K562 (cell line): ENCODE results near the gene CTIF. TPM values are rescaled to one million over a fixed set of nuclear protein-coding genes. Genes with fewer than 3 reads are reported as not detected.
A peak's percentile ranks its signal among the peaks of the same experiment; 100 is the strongest.

Experiments used
- COPS2 ChIP-seq: fragments of 450-650 bp; conservative IDR thresholded peaks from 2 replicates; pipeline ENCODE4 v1.6.1; 2016; ENCODE audit warnings: mild to moderate bottlenecking, moderate library complexity
- HMG20A ChIP-seq: fragments of 450-650 bp; formaldehyde crosslinking; conservative IDR thresholded peaks from 2 replicates; pipeline ENCODE4 v1.4.0; 2020; ENCODE audit warnings: mild to moderate bottlenecking, mixed read lengths
- KAT7 ChIP-seq: sonication (generic); formaldehyde crosslinking; IDR thresholded peaks from 2 replicates; pipeline ENCODE4 v1.8.0; 2022; ENCODE audit warnings: missing genetic modification reagents, mild to moderate bottlenecking, borderline replicate concordance
- MEIS2 ChIP-seq: fragments of 450-650 bp; IDR thresholded peaks from 2 replicates; pipeline ENCODE4 v1.6.1; 2014; ENCODE audit warnings: mild to moderate bottlenecking; ENCODE audit not compliant: partially characterized antibody
- NCOR1 ChIP-seq: fragments of 450-650 bp; IDR thresholded peaks from 2 replicates; pipeline ENCODE4 v1.6.1; 2016; ENCODE audit warnings: mild to moderate bottlenecking, moderate library complexity
- PTRF ChIP-seq: fragments of 450-650 bp; IDR thresholded peaks from 2 replicates; pipeline ENCODE4 v1.6.1; 2016; ENCODE audit warnings: mild to moderate bottlenecking, missing genetic modification characterization, missing compliant biosample characterization
- RBM17 ChIP-seq: fragments of 200-400 bp; formaldehyde crosslinking; IDR thresholded peaks from 2 replicates; pipeline ENCODE4 v1.6.1; 2017; ENCODE audit warnings: low read depth, mild to moderate bottlenecking, low read length, borderline replicate concordance
- RBM25 ChIP-seq: fragments of 200-400 bp; formaldehyde crosslinking; IDR thresholded peaks from 2 replicates; pipeline ENCODE4 v1.6.1; 2018; ENCODE audit warnings: low read length, low read depth, moderate library complexity; ENCODE audit not compliant: severe bottlenecking
- TBL1XR1 ChIP-seq, 2 experiments: IDR thresholded peaks; 2 replicates each; pipeline ENCODE4 v1.6.1; 2012; ENCODE audit warnings: improper control_type of control experiment in 2 of 2, low read length in 2 of 2, mild to moderate bottlenecking in 1 of 2
- TRIM24 ChIP-seq, 2 experiments: fragments of 450-650 bp; IDR thresholded peaks; 2 replicates each; pipeline ENCODE4 v1.6.1; 2016
- ZNF197 ChIP-seq: fragments of 200-800 bp; sonication (Bioruptor generic); IDR thresholded peaks from 2 replicates; pipeline ENCODE4 v1.6.1; 2016; ENCODE audit warnings: low read depth, missing genetic modification characterization, missing compliant biosample characterization
- ZNF644 ChIP-seq: fragments of 200-800 bp; sonication (Bioruptor generic); IDR thresholded peaks from 2 replicates; pipeline ENCODE4 v1.6.1; 2016; ENCODE audit warnings: low read depth, missing genetic modification characterization, missing compliant biosample characterization
- ZNF699 ChIP-seq: fragments of 250-450 bp; sonication (Bioruptor Pico); IDR thresholded peaks from 2 replicates; pipeline ENCODE4 v1.8.0; 2021; ENCODE audit warnings: mild to moderate bottlenecking, moderate library complexity; ENCODE audit not compliant: insufficient replicate concordance
- polyA plus RNA-seq, 8 experiments: library from polyadenylated mRNA; depleted of rRNA in 4 of 8; stranded (reverse) in 5 of 8; unstranded in 3 of 8; fragments of >200 nt; fragmentation: Nextera tagmentation in 2 of 8; fragmentation: Illumina TruSeq in 1 of 8; extraction: Ambion mirVana in 2 of 8; extraction: Trizol in 1 of 8; gene quantifications; 2 replicates each; pipeline versions ENCODE4 v1.2.1 to v1.2.3, GENCODE V29; 2011 to 2014; ENCODE audit warnings: inconsistent platforms in 1 of 8, missing spikeins in 1 of 8
- total RNA-seq, 7 experiments: library from RNA; depleted of rRNA in 6 of 7; stranded (reverse); fragments of >200 nt in 6 of 7; fragmentation: Illumina TruSeq in 2 of 7; extraction: Trizol in 2 of 7; gene quantifications; 2 replicates each; pipeline versions ENCODE4 v1.2.1 to v1.2.3, GENCODE V29; 2011 to 2021; ENCODE audit warnings: low replicate concordance in 1 of 7
- TF ChIP-seq, protein P1 (sequence below): sonication (generic); formaldehyde crosslinking; IDR thresholded peaks from 2 replicates; pipeline ENCODE4 v1.8.0; 2022; ENCODE audit warnings: mild to moderate bottlenecking, missing genetic modification reagents
- TF ChIP-seq, protein P2 (sequence below): fragments of 250-450 bp; sonication (Bioruptor Pico); IDR thresholded peaks from 2 replicates; pipeline ENCODE4 v1.5.0; 2022; ENCODE audit warnings: mild to moderate bottlenecking
- TF ChIP-seq, protein P3 (sequence below): sonication (generic); formaldehyde crosslinking; IDR thresholded peaks from 2 replicates; pipeline ENCODE4 v1.8.0; 2022; ENCODE audit warnings: missing genetic modification reagents, mild to moderate bottlenecking, moderate library complexity, borderline replicate concordance
- TF ChIP-seq, protein P4 (sequence below), 2 experiments: fragments of 450-650 bp in 1 of 2; sonication (generic) in 1 of 2; formaldehyde crosslinking in 1 of 2; IDR thresholded peaks in 1 of 2; conservative IDR thresholded peaks in 1 of 2; 2 replicates each; pipeline versions ENCODE4 v1.6.1 to v1.8.1; 2016 to 2023; ENCODE audit warnings: mild to moderate bottlenecking in 2 of 2, moderate library complexity in 2 of 2, inconsistent platforms in 1 of 2, missing genetic modification reagents in 1 of 2
- TF ChIP-seq, protein P5 (sequence below): sonication (generic); formaldehyde crosslinking; IDR thresholded peaks from 2 replicates; pipeline ENCODE4 v1.8.1; 2022; ENCODE audit warnings: missing genetic modification reagents

Gene CTIF
- total and polyA plus RNA-seq, 9 of the 15 experiments (the other 6 are each of a cell fraction or from before 2014, with no cell fraction given), result 0.17 to 11.5 (median 2.2) TPM

DNA sequence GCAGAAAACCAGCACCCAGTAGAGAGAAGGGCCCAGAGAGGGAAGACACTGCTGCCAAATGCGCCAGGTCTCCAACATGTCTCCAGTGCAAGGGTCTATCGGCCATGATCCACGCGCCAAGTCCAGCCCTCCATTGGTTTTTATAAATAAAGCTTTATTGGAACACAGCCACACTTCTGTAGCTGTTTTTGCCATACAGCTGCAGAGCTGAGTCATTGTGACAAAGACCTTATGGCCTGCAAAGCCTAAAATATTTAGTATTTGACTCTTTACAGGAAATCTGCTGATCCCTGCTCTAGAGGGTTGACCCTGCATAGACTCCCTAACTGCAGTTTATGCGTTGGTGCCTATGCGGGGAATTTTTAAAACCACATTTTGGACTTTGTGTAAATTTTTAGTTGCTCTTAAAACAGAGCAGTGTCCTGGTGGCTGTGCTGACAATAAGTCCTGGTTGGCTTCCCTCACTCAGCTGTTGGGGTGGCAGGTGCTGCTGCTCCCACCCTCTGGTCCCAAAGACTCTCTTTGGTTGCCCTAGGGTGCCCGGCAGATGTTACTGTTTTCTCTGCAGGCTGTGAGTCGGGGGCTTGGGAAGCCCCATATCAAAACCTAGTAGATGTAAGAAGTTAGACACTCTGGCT, 154.9 kb downstream of the CTIF start (continued):
- TF ChIP-seq ZNF699 (CRISPR knock-in tag), result no peak
- TF ChIP-seq, protein P1, sequence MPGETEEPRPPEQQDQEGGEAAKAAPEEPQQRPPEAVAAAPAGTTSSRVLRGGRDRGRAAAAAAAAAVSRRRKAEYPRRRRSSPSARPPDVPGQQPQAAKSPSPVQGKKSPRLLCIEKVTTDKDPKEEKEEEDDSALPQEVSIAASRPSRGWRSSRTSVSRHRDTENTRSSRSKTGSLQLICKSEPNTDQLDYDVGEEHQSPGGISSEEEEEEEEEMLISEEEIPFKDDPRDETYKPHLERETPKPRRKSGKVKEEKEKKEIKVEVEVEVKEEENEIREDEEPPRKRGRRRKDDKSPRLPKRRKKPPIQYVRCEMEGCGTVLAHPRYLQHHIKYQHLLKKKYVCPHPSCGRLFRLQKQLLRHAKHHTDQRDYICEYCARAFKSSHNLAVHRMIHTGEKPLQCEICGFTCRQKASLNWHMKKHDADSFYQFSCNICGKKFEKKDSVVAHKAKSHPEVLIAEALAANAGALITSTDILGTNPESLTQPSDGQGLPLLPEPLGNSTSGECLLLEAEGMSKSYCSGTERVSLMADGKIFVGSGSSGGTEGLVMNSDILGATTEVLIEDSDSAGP (CRISPR knock-in tag), result no peak
- TF ChIP-seq, protein P2, sequence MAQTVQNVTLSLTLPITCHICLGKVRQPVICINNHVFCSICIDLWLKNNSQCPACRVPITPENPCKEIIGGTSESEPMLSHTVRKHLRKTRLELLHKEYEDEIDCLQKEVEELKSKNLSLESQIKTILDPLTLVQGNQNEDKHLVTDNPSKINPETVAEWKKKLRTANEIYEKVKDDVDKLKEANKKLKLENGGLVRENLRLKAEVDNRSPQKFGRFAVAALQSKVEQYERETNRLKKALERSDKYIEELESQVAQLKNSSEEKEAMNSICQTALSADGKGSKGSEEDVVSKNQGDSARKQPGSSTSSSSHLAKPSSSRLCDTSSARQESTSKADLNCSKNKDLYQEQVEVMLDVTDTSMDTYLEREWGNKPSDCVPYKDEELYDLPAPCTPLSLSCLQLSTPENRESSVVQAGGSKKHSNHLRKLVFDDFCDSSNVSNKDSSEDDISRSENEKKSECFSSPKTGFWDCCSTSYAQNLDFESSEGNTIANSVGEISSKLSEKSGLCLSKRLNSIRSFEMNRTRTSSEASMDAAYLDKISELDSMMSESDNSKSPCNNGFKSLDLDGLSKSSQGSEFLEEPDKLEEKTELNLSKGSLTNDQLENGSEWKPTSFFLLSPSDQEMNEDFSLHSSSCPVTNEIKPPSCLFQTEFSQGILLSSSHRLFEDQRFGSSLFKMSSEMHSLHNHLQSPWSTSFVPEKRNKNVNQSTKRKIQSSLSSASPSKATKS (CRISPR knock-in tag), result no peak
- TF ChIP-seq ZNF197, result no peak
- 0 out of 2 replicates have a peak, but pooled peaks have one; percentile 54 for TF ChIP-seq ZNF644 (tag)
- TF ChIP-seq MEIS2, result no peak
- TF ChIP-seq TRIM24 (IDR thresholded peaks at IDR 0.05), result 0 out of 4 replicates have a peak, but pooled peaks of 1 of the 2 experiments have one; percentile 23
- TF ChIP-seq RBM17, result no peak
- TF ChIP-seq TBL1XR1 (IDR thresholded peaks at IDR 0.05; ENCODE audit: low read length in 2 of 2), result no peak
- no peak for TF ChIP-seq RBM25
- TF ChIP-seq, protein P3, sequence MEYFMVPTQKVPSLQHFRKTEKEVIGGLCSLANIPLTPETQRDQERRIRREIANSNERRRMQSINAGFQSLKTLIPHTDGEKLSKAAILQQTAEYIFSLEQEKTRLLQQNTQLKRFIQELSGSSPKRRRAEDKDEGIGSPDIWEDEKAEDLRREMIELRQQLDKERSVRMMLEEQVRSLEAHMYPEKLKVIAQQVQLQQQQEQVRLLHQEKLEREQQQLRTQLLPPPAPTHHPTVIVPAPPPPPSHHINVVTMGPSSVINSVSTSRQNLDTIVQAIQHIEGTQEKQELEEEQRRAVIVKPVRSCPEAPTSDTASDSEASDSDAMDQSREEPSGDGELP (CRISPR knock-in tag), result 0 out of 2 replicates have a peak, but pooled peaks have one; percentile 6
- no peak for TF ChIP-seq NCOR1
- TF ChIP-seq PTRF (tag), result no peak
- no peak for TF ChIP-seq KAT7
- no peak for TF ChIP-seq COPS2
- no peak for TF ChIP-seq HMG20A (CRISPR knock-in tag)
- TF ChIP-seq, protein P4, sequence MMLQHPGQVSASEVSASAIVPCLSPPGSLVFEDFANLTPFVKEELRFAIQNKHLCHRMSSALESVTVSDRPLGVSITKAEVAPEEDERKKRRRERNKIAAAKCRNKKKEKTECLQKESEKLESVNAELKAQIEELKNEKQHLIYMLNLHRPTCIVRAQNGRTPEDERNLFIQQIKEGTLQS (IDR thresholded peaks at IDR 0.05), result peak; percentile 22; the same call in 1 of the 2 replicates
- TF ChIP-seq, protein P4 (CRISPR knock-in tag; conservative IDR thresholded peaks at IDR 0.05), result no peak
- TF ChIP-seq, protein P5, sequence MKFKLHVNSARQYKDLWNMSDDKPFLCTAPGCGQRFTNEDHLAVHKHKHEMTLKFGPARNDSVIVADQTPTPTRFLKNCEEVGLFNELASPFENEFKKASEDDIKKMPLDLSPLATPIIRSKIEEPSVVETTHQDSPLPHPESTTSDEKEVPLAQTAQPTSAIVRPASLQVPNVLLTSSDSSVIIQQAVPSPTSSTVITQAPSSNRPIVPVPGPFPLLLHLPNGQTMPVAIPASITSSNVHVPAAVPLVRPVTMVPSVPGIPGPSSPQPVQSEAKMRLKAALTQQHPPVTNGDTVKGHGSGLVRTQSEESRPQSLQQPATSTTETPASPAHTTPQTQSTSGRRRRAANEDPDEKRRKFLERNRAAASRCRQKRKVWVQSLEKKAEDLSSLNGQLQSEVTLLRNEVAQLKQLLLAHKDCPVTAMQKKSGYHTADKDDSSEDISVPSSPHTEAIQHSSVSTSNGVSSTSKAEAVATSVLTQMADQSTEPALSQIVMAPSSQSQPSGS (CRISPR knock-in tag), result no peak
